ENCODE measurements around the gene SNRPD1.
"Not testable (repeated sequence)": the region's sequence is repeated elsewhere in the genome, so short reads cannot be mapped to it uniquely, and the experiment has no call there.

The SNRPD1 gene

DNA sequence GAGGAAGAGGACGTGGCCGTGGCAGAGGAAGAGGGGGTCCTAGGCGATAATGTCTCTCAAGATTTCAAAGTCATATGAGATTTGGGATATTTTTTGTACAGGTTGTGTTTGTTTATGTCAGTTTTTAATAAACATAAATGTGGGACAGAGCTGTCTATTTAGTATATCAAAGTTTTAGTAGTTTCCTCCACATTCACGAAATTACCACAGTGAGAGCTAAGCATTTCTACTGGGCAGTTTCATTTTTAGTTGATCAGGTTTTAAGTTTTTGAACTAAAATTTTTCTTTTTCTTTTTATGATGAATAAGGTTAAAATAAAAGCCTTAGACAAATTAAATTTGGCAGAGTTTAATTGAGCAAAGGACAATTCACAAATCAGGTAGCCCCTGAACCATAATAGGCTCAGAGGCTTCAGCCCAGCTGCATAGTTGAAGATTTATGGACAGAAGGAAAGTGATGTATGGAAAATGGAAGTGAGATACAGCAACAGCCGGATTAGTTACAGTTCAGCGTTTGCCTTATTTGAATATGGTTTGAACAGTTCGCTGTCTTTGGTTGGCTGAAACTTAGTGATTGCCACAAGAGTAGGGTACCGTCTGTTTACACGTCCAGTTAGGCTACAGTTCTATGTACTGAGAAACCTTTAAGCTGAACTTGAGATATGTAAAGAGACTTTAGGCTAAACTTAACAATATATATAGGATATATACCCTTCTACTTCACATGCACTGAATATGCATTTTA lies 17.1 kb downstream of the SNRPD1 start:
- H3K4me3 ChIP-seq (ENCODE audit: low read depth, low read length) = no peak overlapping the region
- DNase-seq (ENCODE audit: low read depth) = no peak
- in situ Hi-C loops (cut with HindIII; ENCODE audit: low sequenced_read_pairs) = no loop called here
- TF ChIP-seq, protein P1, sequence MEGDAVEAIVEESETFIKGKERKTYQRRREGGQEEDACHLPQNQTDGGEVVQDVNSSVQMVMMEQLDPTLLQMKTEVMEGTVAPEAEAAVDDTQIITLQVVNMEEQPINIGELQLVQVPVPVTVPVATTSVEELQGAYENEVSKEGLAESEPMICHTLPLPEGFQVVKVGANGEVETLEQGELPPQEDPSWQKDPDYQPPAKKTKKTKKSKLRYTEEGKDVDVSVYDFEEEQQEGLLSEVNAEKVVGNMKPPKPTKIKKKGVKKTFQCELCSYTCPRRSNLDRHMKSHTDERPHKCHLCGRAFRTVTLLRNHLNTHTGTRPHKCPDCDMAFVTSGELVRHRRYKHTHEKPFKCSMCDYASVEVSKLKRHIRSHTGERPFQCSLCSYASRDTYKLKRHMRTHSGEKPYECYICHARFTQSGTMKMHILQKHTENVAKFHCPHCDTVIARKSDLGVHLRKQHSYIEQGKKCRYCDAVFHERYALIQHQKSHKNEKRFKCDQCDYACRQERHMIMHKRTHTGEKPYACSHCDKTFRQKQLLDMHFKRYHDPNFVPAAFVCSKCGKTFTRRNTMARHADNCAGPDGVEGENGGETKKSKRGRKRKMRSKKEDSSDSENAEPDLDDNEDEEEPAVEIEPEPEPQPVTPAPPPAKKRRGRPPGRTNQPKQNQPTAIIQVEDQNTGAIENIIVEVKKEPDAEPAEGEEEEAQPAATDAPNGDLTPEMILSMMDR (IDR thresholded peaks at IDR 0.05; ENCODE audit: low read depth, low read length, missing control alignments) = no peak

DNA sequence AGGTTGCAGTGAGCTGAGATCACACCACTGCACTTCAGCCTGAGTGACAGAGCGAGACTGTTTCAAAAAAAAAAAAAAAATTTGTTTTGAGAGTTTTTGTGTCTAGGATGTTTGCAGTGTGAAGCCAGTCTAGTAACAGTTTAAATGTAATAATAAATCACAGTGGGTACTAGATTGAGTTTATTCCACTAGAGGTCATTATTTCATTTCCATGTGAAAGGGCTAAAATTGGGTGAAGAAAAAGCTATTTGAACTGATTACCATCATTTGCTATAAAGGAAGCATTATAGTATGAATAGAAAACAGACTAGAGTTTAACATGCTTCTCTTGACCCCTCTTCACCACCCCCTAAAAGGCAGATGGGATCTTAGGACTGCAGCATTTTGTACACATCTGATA lies 20.3 kb downstream of the SNRPD1 start:
- in situ Hi-C loops (cut with HindIII; ENCODE audit: low sequenced_read_pairs) = no loop called here
- H3K4me3 ChIP-seq (ENCODE audit: low read depth, low read length) = no peak overlapping the region
- TF ChIP-seq, protein P1 (IDR thresholded peaks at IDR 0.05; ENCODE audit: low read depth, low read length, missing control alignments) = no peak
- DNase-seq (ENCODE audit: low read depth) = no peak

DNA sequence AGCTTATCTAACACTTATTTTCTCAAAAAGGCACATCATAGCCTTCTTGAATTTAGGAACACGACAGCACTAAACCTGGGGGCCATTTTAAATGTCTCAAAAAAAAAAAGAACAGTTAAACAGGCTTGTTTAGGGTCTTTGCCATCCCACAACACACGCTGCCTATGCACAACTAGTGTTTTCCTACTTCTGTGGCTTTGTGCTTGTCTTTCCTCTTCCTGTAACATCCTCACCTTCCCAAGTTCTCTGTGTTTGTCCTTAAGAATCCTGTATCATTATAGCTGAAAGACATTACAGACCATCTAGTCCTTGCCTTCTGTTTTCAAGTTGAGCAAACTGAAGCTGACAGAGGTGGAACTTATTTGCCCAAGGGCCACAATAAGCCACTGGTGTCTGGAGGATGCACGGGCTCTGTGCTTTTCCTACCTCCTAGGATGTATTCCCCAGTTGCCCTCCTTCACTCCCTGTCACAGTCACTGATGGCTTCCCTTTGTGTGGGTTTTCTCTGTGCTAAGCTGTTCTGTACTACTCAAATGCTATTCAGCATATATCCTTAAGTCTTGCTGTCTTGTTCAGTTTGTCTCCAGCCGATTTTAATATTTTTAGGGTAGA lies 22.6 kb downstream of the SNRPD1 start:
- in situ Hi-C loops (cut with HindIII; ENCODE audit: low sequenced_read_pairs) = no loop called here
- TF ChIP-seq, protein P1 (IDR thresholded peaks at IDR 0.05; ENCODE audit: low read depth, low read length, missing control alignments) = no peak
- DNase-seq (ENCODE audit: low read depth) = no peak
- no peak overlapping the region for H3K4me3 ChIP-seq (ENCODE audit: low read depth, low read length)

DNA sequence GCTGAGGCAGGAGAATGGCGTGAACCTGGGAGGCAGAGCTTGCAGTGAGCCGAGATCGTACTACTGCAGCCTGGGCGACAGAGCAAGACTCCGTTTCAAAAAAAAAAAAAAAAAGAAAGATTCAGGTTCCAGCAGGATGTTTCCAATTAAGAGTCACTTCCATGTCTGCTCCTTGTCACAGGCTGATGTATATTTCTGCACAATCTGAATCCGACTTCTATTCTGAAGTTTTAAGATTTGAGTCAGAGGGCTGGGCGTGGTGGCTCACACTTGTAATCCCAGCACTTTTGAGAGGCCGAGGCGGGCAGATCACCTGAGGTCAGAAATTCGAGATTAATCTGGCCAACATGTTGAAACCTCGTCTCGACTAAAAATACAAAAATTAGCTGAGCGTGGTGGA lies 24.7 kb downstream of the SNRPD1 start:
- DNase-seq (ENCODE audit: low read depth) = no peak

DNA sequence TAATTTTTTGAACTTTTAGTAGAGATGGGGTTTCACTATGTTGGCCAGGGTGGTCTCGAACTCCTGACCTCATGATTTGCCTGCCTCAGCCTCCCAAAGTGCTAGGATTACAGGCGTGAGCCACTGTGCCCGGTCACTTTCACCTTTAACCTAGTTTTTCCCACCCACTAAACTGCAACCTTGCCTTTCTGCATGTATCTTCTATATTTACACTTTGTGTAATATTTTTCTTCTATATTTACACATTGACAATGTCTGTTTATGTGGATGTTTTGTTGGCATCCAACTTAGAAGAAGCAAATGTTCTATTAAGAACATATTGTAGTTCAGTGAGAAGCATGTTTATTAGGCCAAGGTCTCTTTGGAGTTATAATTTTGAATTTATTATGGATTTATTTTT lies 26.7 kb downstream of the SNRPD1 start:
- no peak for DNase-seq (ENCODE audit: low read depth)
- TF ChIP-seq, protein P1 (IDR thresholded peaks at IDR 0.05; ENCODE audit: low read depth, low read length, missing control alignments) = no peak
- H3K4me3 ChIP-seq (ENCODE audit: low read depth, low read length) = no peak overlapping the region
- in situ Hi-C loops (cut with HindIII; ENCODE audit: low sequenced_read_pairs) = no loop called here

More for the DNA sequence above, 24.7 kb downstream of the SNRPD1 start:
- in situ Hi-C loops (cut with HindIII; ENCODE audit: low sequenced_read_pairs) = no loop called here
- TF ChIP-seq, protein P1 (IDR thresholded peaks at IDR 0.05; ENCODE audit: low read depth, low read length, missing control alignments) = no peak
- no peak overlapping the region for H3K4me3 ChIP-seq (ENCODE audit: low read depth, low read length)

DNA sequence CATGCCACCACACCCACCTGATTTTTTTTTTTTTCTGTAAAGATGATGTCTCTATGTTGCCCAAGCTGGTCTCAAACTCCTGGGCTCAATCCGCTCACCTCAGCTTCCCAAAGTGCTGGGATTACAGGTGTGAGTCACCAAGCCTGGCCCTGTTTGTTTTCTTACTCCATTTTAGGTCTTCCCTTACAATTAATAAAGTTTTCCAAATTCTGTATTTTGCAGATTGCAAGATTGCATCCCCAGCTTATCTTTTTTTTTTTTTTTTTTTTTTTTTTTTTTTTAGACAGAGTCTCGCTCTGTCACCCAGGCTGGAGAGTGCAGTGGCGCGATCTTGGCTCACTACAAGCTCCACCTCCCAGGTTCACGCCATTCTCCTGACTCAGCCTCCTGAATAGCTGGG lies 28.3 kb downstream of the SNRPD1 start:
- H3K4me3 ChIP-seq (ENCODE audit: low read depth, low read length); in situ Hi-C loops (cut with HindIII; ENCODE audit: low sequenced_read_pairs); DNase-seq (ENCODE audit: low read depth): not testable (repeated sequence)

DNA sequence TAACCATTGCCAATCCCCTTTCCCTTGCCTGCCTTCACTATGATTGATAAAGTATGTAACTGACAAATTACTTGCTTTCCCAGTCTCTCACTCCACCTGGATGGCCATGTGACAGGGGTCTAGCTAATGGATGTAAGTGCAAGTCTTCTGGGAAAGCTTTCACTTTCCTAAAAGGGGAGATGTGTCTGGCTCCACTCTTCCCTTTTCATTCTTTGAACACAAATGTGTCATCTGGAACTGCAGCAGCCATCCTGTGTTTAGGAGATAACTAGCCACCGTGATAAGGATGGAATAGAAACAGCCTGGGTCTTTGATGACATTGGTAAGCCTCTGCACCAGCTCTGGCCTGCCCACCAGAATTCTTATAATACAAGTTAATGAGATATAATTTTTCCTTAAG lies 38.2 kb downstream of the SNRPD1 start:
- H3K4me3 ChIP-seq (ENCODE audit: low read depth, low read length) = no peak overlapping the region
- TF ChIP-seq, protein P1 (IDR thresholded peaks at IDR 0.05; ENCODE audit: low read depth, low read length, missing control alignments) = no peak
- no peak for DNase-seq (ENCODE audit: low read depth)
- in situ Hi-C loops (cut with HindIII; ENCODE audit: low sequenced_read_pairs) = no loop called here
